Ascending aorta (tissue), 2 donors: ENCODE data around the gene TNKS1BP1. TPM values are rescaled to one million over a fixed set of nuclear protein-coding genes. Genes with fewer than 3 reads are reported as not detected.

Experiments used
- DNase-seq, 2 donors: peaks; one replicate each; pipeline ENCODE4 v3.0.0-alpha.2; 2019; ENCODE audit warnings: low spot score in 2 of 2
- H3K27ac ChIP-seq, 2 donors: fragments of 200-600 bp; sonication (generic); one replicate each; pipeline ENCODE4 v1.5.1; 2016 to 2017; ENCODE audit warnings: mild to moderate bottlenecking in 1 of 2
- H3K27me3 ChIP-seq: fragments of 200-600 bp; sonication (generic); one replicate; pipeline ENCODE4 v1.5.1; 2017
- H3K36me3 ChIP-seq, 2 donors: fragments of 200-600 bp; sonication (generic); one replicate each; pipeline ENCODE4 v1.5.1; 2016
- H3K4me1 ChIP-seq, 2 donors: fragments of 200-600 bp; sonication (generic); one replicate each; pipeline ENCODE4 v1.5.1; 2016 to 2017; ENCODE audit warnings: mild to moderate bottlenecking in 1 of 2
- H3K4me3 ChIP-seq, 2 donors: fragments of 200-600 bp; sonication (generic); one replicate each; pipeline ENCODE4 v1.5.1; 2016 to 2017; ENCODE audit warnings: mild to moderate bottlenecking in 1 of 2
- H3K9me3 ChIP-seq, 2 donors: fragments of 200-600 bp; sonication (generic); one replicate each; pipeline ENCODE4 v1.5.1; 2016
- CTCF ChIP-seq, 3 experiments: fragments of 200-600 bp in 2 of 3; fragments of 450-650 bp in 1 of 3; sonication (generic) in 2 of 3; IDR thresholded peaks; one replicate each; pipeline ENCODE4 v1.5.1; 2016 to 2019; ENCODE audit warnings: antibody characterized with exemption in 3 of 3, mild to moderate bottlenecking in 1 of 3, moderate library complexity in 1 of 3
- intact Hi-C: fragments of 100-400 bp; cut with DNase I; formaldehyde crosslinking; loops from one replicate; pipeline ENCODE4 v1.15.1; 2023
- total RNA-seq: library from RNA; depleted of rRNA; stranded (reverse); fragments of >200 nt; gene quantifications from one replicate; pipeline ENCODE4 v1.1.0, GENCODE V29; 2016

The TNKS1BP1 gene
- total RNA-seq, 1 donor from 2014 or later: 131 TPM

GRCh38 chr11:57273448-57274058 is 51.2 kb downstream of the TNKS1BP1 start:
- no peaks in the 10 kb centered on the region for H3K36me3 ChIP-seq
- H3K27me3 ChIP-seq: no peaks in the 10 kb centered on the region
- H3K4me1 ChIP-seq: no peaks in the 10 kb centered on the region
- intact Hi-C loops: no loop called here
- H3K9me3 ChIP-seq: peaks cover 0 to 6% of the 10 kb centered on the region in 2 donors
- no peak for DNase-seq
- H3K27ac ChIP-seq: no peak overlapping the region
- no peak overlapping the region for H3K4me3 ChIP-seq
- no peak for TF ChIP-seq CTCF (IDR thresholded peaks at IDR 0.05)

DNA sequence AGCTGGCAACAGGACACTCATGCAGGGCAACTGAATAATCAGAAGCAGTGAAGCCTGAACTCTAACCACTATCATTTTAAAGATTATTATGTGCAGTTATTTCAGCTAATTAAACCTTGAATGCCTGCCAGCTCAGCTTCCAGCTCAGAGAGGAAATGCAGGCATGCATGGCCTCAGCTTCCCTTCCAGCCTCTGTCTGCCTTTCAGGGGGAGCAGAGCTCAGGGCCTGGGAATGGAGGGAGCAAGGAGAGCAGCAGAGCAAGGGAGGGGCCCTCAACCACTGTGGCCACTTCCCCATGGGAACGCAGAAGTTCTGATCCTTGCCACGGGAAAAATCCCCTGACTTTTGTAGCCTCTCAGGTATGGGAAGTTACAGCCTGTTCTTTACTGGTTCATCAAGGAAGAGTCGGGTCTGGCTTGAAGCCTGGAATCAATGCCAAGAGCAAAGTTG is 55.2 kb downstream of the TNKS1BP1 start:
- Histone ChIP-seq H3K4me1 (no peaks in the 10 kb centered on the region), H3K4me3 (no peak overlapping the region), H3K9me3 (peaks cover 0 to 6% of the 10 kb centered on the region in 2 donors), H3K27ac (no peak overlapping the region), H3K27me3 (no peaks in the 10 kb centered on the region), H3K36me3 (no peaks in the 10 kb centered on the region)
- DNase-seq: no peak
- intact Hi-C loops: no loop called here
- no peak for TF ChIP-seq CTCF (IDR thresholded peaks at IDR 0.05)

- no peak overlapping the region for H3K4me3 ChIP-seq
- no peaks in the 10 kb centered on the region for H3K4me1 ChIP-seq
- intact Hi-C loops: no loop called here
- TF ChIP-seq CTCF (IDR thresholded peaks at IDR 0.05): no peak
- no peaks in the 10 kb centered on the region for H3K27me3 ChIP-seq
- no peak overlapping the region for H3K27ac ChIP-seq
- DNase-seq: no peak
- no peaks in the 10 kb centered on the region for H3K36me3 ChIP-seq
- H3K9me3 ChIP-seq: no peaks in the 10 kb centered on the region
Observed at GRCh38 chr11:57266157-57266556, 58.6 kb downstream of the TNKS1BP1 start.

DNA sequence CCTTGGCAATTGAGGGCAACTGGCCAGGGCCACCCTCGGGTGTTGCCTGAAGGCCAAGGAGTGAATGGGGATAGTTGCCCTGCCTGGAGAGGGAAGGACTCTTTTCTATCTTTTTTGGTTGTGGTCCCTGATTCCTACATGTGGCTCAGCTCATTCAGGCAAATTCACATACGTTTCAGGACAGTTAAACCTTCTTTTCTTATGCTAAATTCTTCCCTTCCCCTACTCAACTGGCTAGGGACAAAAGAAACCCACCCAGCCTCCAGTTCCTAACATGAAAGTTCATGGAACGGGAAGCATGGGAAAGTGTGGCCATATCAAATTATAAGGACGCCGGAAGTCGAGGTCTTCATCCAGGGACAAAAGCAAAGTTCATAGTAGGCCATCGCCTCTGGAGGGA is 61.4 kb downstream of the TNKS1BP1 start:
- DNase-seq: no peak
- no peaks in the 10 kb centered on the region for H3K9me3 ChIP-seq
- no peaks in the 10 kb centered on the region for H3K27me3 ChIP-seq
- no peaks in the 10 kb centered on the region for H3K4me1 ChIP-seq
- TF ChIP-seq CTCF (IDR thresholded peaks at IDR 0.05): no peak
- H3K4me3 ChIP-seq: no peak overlapping the region
- H3K36me3 ChIP-seq: no peaks in the 10 kb centered on the region
- H3K27ac ChIP-seq: no peak overlapping the region
- intact Hi-C loops: no loop called here

GRCh38 chr11:57262157-57262556 is 62.6 kb downstream of the TNKS1BP1 start:
- Histone ChIP-seq H3K27me3 (no peaks in the 10 kb centered on the region), H3K36me3 (no peaks in the 10 kb centered on the region), H3K4me3 (no peak overlapping the region), H3K27ac (no peak overlapping the region), H3K9me3 (no peaks in the 10 kb centered on the region), H3K4me1 (no peaks in the 10 kb centered on the region)
- no peak for DNase-seq
- intact Hi-C loops: no loop called here
- no peak for TF ChIP-seq CTCF (IDR thresholded peaks at IDR 0.05)
